ENCODE data around the gene ECE1.

GRCh38 chr1:21242846-21243245, 47.4 kb downstream of the ECE1 start:
- TF ChIP-seq CTCF (IDR thresholded peaks at IDR 0.05; ENCODE audit: borderline replicate concordance, extremely low read depth, low read length, poor library complexity, severe bottlenecking) (no peak), EZH2 (IDR thresholded peaks at IDR 0.05; ENCODE audit: borderline replicate concordance, low read depth, low read length, severe bottlenecking) (no peak)

Measured in DND-41 (cell line).